C1 segment of cervical spinal cord (tissue), 14 donors: ENCODE results near the gene SCN2B.
A peak's percentile ranks its signal among the peaks of the same experiment; 100 is the strongest.

Source experiments
- DNase-seq, 14 donors: peaks; one replicate each; lab custom pipeline; 2025; lab: John Stamatoyannopoulos, UW

SCN2B gene

GRCh38 chr11:118153976-118154375, 22.5 kb downstream of the SCN2B start:
- DNase-seq = no peak

GRCh38 chr11:118153516-118153915, 22.9 kb downstream of the SCN2B start:
- no peak for DNase-seq

- DNase-seq = peak in 7 of 14 donors; percentile 15 to 75 (median 32)
Measured at GRCh38 chr11:118152552-118153471, 23.6 kb downstream of the SCN2B start, which contains the start of gene SCN4B. TSS of gene SCN4B (minus strand) at chr11:118152823. CDS start at chr11:118152673, 150 bp downstream.

GRCh38 chr11:118152020-118152551, 24.4 kb downstream of the SCN2B start:
- DNase-seq = peak in 1 of 14 donors; percentile 67

GRCh38 chr11:118151431-118151830, 25.0 kb downstream of the SCN2B start:
- DNase-seq = peak in 1 of 14 donors; percentile 67

GRCh38 chr11:118149493-118149892, 26.9 kb downstream of the SCN2B start:
- DNase-seq = no peak

- no peak for DNase-seq
Measured at GRCh38 chr11:118148856-118149255, 27.6 kb downstream of the SCN2B start.

- DNase-seq = no peak
Measured at GRCh38 chr11:118148240-118148639, 28.2 kb downstream of the SCN2B start.

- no peak for DNase-seq
Measured at GRCh38 chr11:118147502-118147901, 28.9 kb downstream of the SCN2B start.

GRCh38 chr11:118146554-118146953, 29.9 kb downstream of the SCN2B start:
- no peak for DNase-seq

GRCh38 chr11:118145285-118146227, 30.9 kb downstream of the SCN2B start:
- DNase-seq = peak in 13 of 14 donors; percentile 15 to 92 (median 69)

- peak in 1 of 14 donors; percentile 63 for DNase-seq
Measured at GRCh38 chr11:118144301-118145268, 31.9 kb downstream of the SCN2B start.

GRCh38 chr11:118143661-118144185, 32.7 kb downstream of the SCN2B start:
- no peak for DNase-seq

GRCh38 chr11:118142809-118143208, 33.6 kb downstream of the SCN2B start:
- peak in 4 of 14 donors; percentile 6 to 22 (median 12) for DNase-seq

GRCh38 chr11:118142081-118142480, 34.4 kb downstream of the SCN2B start:
- no peak for DNase-seq

GRCh38 chr11:118139578-118139977, 36.9 kb downstream of the SCN2B start:
- no peak for DNase-seq

GRCh38 chr11:118138839-118139420, 37.5 kb downstream of the SCN2B start:
- DNase-seq = no peak

GRCh38 chr11:118136801-118137200, 39.6 kb downstream of the SCN2B start:
- no peak for DNase-seq

GRCh38 chr11:118136341-118136740, 40.1 kb downstream of the SCN2B start:
- DNase-seq = no peak

- DNase-seq = no peak
Measured at GRCh38 chr11:118135796-118136165, 40.7 kb downstream of the SCN2B start.
